GM12878 (cell line): ENCODE results near the gene KCTD17. TPM values are rescaled to one million over a fixed set of nuclear protein-coding genes. Genes with fewer than 3 reads are reported as not detected.

Experiments
- ATAC-seq: fragments of 200-7000 bp; cut with Tn5 transposase; 3 replicates; pipeline ENCODE4 v1.9.1; 2020; ENCODE audit warnings: mild to moderate bottlenecking, moderate library complexity
- BruUV-seq: library from RNA; stranded (reverse); fragments of 400-500 nt; replicated peaks from 2 replicates; lab custom pipeline; 2021; lab: Mats Ljungman, UMichigan
- CTCF ChIA-PET: fragments of 300-600 bp; sonication (Branson Sonifier 250); formaldehyde crosslinking; extraction: SDS; loops from one replicate; lab custom pipeline; 2021; ENCODE audit warnings: inconsistent platforms; lab: Yijun Ruan, JAX
- POLR2A ChIA-PET: fragments of 350-600 bp; formaldehyde crosslinking; extraction: SDS; loops from one replicate; lab custom pipeline; 2021; ENCODE audit warnings: inconsistent platforms; lab: Charles Lee
- RAD21 ChIA-PET: fragments of 300-600 bp; sonication (Branson Sonifier 250); formaldehyde crosslinking; loops from one replicate; lab custom pipeline; 2023; ENCODE audit warnings: antibody characterized with exemption; ENCODE audit not compliant: unreplicated experiment; lab: Charles Lee
- SMC1A ChIA-PET: fragments of 300-600 bp; sonication (Branson Sonifier 250); formaldehyde crosslinking; loops from one replicate; lab custom pipeline; 2023; ENCODE audit not compliant: unreplicated experiment, uncharacterized antibody; lab: Charles Lee
- DNase-seq: peaks from one replicate; pipeline ENCODE4 v3.0.0-alpha.2; 2011; ENCODE audit warnings: low read depth, low spot score
- FAIRE-seq: peaks from 3 replicates; lab custom pipeline; 2011; peaks lifted over from hg19 to GRCh38; lab: Jason Lieb, UNC
- H2AFZ ChIP-seq: 2 replicates; pipeline ENCODE4 v1.6.0; 2011; ENCODE audit warnings: low read depth, low read length, control low read depth; ENCODE audit not compliant: control insufficient read depth
- H3K27ac ChIP-seq: 2 replicates; pipeline ENCODE4 v1.5.1; 2011; ENCODE audit warnings: control low read depth; ENCODE audit not compliant: control insufficient read depth, insufficient read depth
- H3K27me3 ChIP-seq, 2 experiments: replicated peaks in 1 of 2; 2 replicates each; pipeline versions ENCODE4 v1.6.0 to v1.6.1; 2011; ENCODE audit warnings: low read length in 1 of 2; ENCODE audit not compliant: control insufficient read depth in 2 of 2, insufficient read depth in 2 of 2
- H3K36me3 ChIP-seq, 2 experiments: 2 replicates each; pipeline ENCODE4 v1.5.1; 2011; ENCODE audit warnings: low read length in 1 of 2; ENCODE audit not compliant: control insufficient read depth in 2 of 2, insufficient read depth in 2 of 2
- H3K4me1 ChIP-seq: 2 replicates; pipeline ENCODE4 v1.6.1; 2011; ENCODE audit warnings: mild to moderate bottlenecking, low read length, moderate library complexity, mixed read lengths; ENCODE audit not compliant: control insufficient read depth, insufficient read depth
- H3K4me2 ChIP-seq: 2 replicates; pipeline ENCODE4 v1.6.0; 2011; ENCODE audit warnings: control low read depth; ENCODE audit not compliant: control insufficient read depth, insufficient read depth
- H3K4me3 ChIP-seq: fragments of 200-600 bp; sonication (generic); 2 replicates; pipeline ENCODE4 v1.5.1; 2016
- H3K79me2 ChIP-seq: 2 replicates; pipeline ENCODE4 v1.6.0; 2011; ENCODE audit warnings: low read length; ENCODE audit not compliant: control insufficient read depth, insufficient read depth
- H3K9ac ChIP-seq: 2 replicates; pipeline ENCODE4 v1.8.0; 2011; ENCODE audit warnings: low read length, control low read depth, mixed read lengths; ENCODE audit not compliant: control insufficient read depth, insufficient read depth
- H3K9me3 ChIP-seq: replicated peaks from 3 replicates; pipeline ENCODE4 v1.5.1; 2011; ENCODE audit warnings: mild to moderate bottlenecking, low read length; ENCODE audit not compliant: control insufficient read depth, insufficient read depth
- H4K20me1 ChIP-seq: 2 replicates; pipeline ENCODE4 v1.6.0; 2011; ENCODE audit not compliant: control insufficient read depth, insufficient read depth
- EED ChIP-seq: sonication (generic); IDR thresholded peaks from 2 replicates; pipeline ENCODE4 v1.6.1; 2016; ENCODE audit warnings: antibody characterized with exemption, low read depth
- FOXK2 ChIP-seq: fragments of 450-650 bp; IDR thresholded peaks from 2 replicates; pipeline ENCODE4 v1.6.1; 2017; ENCODE audit warnings: mild to moderate bottlenecking, moderate library complexity
- LARP7 ChIP-seq: fragments of 450-650 bp; IDR thresholded peaks from 2 replicates; pipeline ENCODE4 v1.6.1; 2017; ENCODE audit warnings: mild to moderate bottlenecking
- NFXL1 ChIP-seq: fragments of 450-650 bp; IDR thresholded peaks from 2 replicates; pipeline ENCODE4 v1.6.1; 2017; ENCODE audit warnings: antibody characterized with exemption, mild to moderate bottlenecking, borderline replicate concordance
- NR2C2 ChIP-seq: IDR thresholded peaks from 2 replicates; pipeline ENCODE4 v1.6.1; 2011; ENCODE audit warnings: borderline replicate concordance, low read depth; ENCODE audit not compliant: control insufficient read depth, insufficient read length
- SREBF1 ChIP-seq: IDR thresholded peaks from 2 replicates; pipeline ENCODE4 v1.6.1; 2012; ENCODE audit warnings: mild to moderate bottlenecking, low read length
- TCF7 ChIP-seq: IDR thresholded peaks from 2 replicates; pipeline ENCODE4 v1.6.1; 2014; ENCODE audit warnings: antibody characterized with exemption, borderline replicate concordance
- WRNIP1 ChIP-seq: IDR thresholded peaks from 2 replicates; pipeline ENCODE4 v1.6.1; 2011; ENCODE audit warnings: low read depth, low read length, improper control_type of control experiment, borderline replicate concordance
- YY1 ChIP-seq: IDR thresholded peaks from 2 replicates; pipeline ENCODE4 v1.6.1; 2011; ENCODE audit warnings: low read depth, mild to moderate bottlenecking, low read length
- ZBED1 ChIP-seq: IDR thresholded peaks from 2 replicates; pipeline ENCODE4 v1.6.1; 2016; ENCODE audit warnings: borderline replicate concordance
- ZBTB40 ChIP-seq: fragments of 450-650 bp; IDR thresholded peaks from 2 replicates; pipeline ENCODE4 v1.6.1; 2016; ENCODE audit warnings: mild to moderate bottlenecking, moderate library complexity, borderline replicate concordance
- WGBS: methylation state at CpG from one replicate; pipeline ENCODE4 v1.1.6; 2016; ENCODE audit warnings: low lambda C conversion rate; ENCODE audit not compliant: insufficient replicate concordance, insufficient coverage; ENCODE audit errors: missing lambda C conversion rate; 5-methylcytosine and 5-hydroxymethylcytosine counted together
- in situ Hi-C: fragments of 300-500 bp; cut with MboI; formaldehyde crosslinking; loops from 9 replicates; pipeline ENCODE4 v1.14.3; 2018; ENCODE audit warnings: mixed read lengths
- intact Hi-C: fragments of 100-400 bp; cut with micrococcal nuclease; formaldehyde crosslinking; loops from one replicate; pipeline ENCODE4 v1.14.2; 2022; ENCODE audit not compliant: unreplicated experiment
- polyA plus RNA-seq, 11 experiments: library from polyadenylated mRNA; depleted of rRNA in 4 of 11; unstranded in 6 of 11; stranded (reverse) in 5 of 11; fragments of >200 nt; fragmentation: Nextera tagmentation in 4 of 11; fragmentation: Illumina TruSeq in 1 of 11; extraction: Ambion mirVana in 4 of 11; extraction: Trizol in 1 of 11; gene quantifications; 1 replicate in 1 of 11; 2 replicates in 10 of 11; pipeline versions ENCODE4 v1.2.1 to v1.2.3, GENCODE V29; 2011 to 2016; ENCODE audit warnings: inconsistent platforms in 2 of 11, missing spikeins in 2 of 11, low read depth in 1 of 11
- total RNA-seq, 4 experiments: library from RNA; depleted of rRNA in 3 of 4; stranded (reverse); fragments of >200 nt in 3 of 4; fragmentation: Illumina TruSeq in 1 of 4; extraction: Trizol in 1 of 4; gene quantifications; 2 replicates each; pipeline versions ENCODE4 v1.2.1 to v1.2.3, GENCODE V29; 2013 to 2021
- TF ChIP-seq, protein P1 (sequence below): fragments of 450-650 bp; IDR thresholded peaks from 2 replicates; pipeline ENCODE4 v1.6.1; 2017; ENCODE audit warnings: borderline replicate concordance
- TF ChIP-seq, protein P2 (sequence below): IDR thresholded peaks from 2 replicates; pipeline ENCODE4 v1.6.1; 2011; ENCODE audit warnings: borderline replicate concordance, low read depth, mild to moderate bottlenecking, moderate library complexity, mixed read lengths, low read length; ENCODE audit not compliant: insufficient read depth; ENCODE audit errors: extremely low read length

KCTD17 gene
- total and polyA plus RNA-seq, 10 of the 15 experiments (the other 5 are each of a cell fraction or from before 2014, with no cell fraction given), result 0.16 to 18.4 (median 10.1) TPM; not detected in 1

DNA sequence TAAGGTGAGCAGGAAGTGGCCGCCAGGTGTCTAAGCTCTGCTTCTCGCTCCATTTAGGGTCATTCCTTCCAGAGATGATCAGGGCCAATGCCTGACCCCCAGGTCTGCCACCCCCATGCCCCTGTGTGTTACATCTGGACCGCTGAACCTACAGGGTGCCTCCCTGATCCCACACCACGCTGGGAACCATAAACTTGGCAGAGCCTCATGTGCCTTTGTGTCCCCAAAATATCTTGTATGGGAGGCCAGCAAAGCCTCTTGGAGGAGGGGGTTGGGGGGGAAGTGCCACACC is 36.0 kb upstream of the KCTD17 start:
- in situ Hi-C loops, result no loop called here
- H3K9ac ChIP-seq, result no peak overlapping the region

GRCh38 chr22:37016134-37016910 is 35.2 kb upstream of the KCTD17 start:
- no TSS peak for BruUV-seq
- H3K4me1 ChIP-seq, result peaks cover 2% of the 10 kb centered on the region; the same call in 1 of the 2 replicates
- SMC1A ChIA-PET, result interaction anchor here (1.2 kb wide), 1 partner anchor 27 kb away, joined by 4 read pairs; no protein-coding TSS in a partner anchor
- H3K27me3 ChIP-seq, result no peaks in the 10 kb centered on the region
- H3K9me3 ChIP-seq, result no peaks in the 10 kb centered on the region
- no peak for FAIRE-seq
- in situ Hi-C loops, result no loop called here
- no peak for ATAC-seq
- no peaks in the 10 kb centered on the region for H4K20me1 ChIP-seq
- H3K36me3 ChIP-seq, result no peaks in the 10 kb centered on the region
- H3K4me3 ChIP-seq, result no peak overlapping the region
- RAD21 ChIA-PET, result no interaction called here
- CTCF ChIA-PET, result interaction anchor here (1.1 to 1.8 kb wide), 5 partner anchors 9 to 39 kb away, joined by 3 to 4 read pairs (median 4); no protein-coding TSS in a partner anchor
- no peak overlapping the region for H3K27ac ChIP-seq
- DNase-seq, result no peak
- 80% methylated on average over 14 of the region's 14 CpGs for WGBS
- H3K79me2 ChIP-seq, result peaks cover 2% of the 10 kb centered on the region; the same call in 1 of the 2 replicates
- POLR2A ChIA-PET, result no interaction called here
- H2AFZ ChIP-seq, result no peak overlapping the region
- no peak for TF ChIP-seq SREBF1
- TF ChIP-seq, protein P1, sequence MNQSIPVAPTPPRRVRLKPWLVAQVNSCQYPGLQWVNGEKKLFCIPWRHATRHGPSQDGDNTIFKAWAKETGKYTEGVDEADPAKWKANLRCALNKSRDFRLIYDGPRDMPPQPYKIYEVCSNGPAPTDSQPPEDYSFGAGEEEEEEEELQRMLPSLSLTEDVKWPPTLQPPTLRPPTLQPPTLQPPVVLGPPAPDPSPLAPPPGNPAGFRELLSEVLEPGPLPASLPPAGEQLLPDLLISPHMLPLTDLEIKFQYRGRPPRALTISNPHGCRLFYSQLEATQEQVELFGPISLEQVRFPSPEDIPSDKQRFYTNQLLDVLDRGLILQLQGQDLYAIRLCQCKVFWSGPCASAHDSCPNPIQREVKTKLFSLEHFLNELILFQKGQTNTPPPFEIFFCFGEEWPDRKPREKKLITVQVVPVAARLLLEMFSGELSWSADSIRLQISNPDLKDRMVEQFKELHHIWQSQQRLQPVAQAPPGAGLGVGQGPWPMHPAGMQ, result no peak
- TF ChIP-seq, protein P2, sequence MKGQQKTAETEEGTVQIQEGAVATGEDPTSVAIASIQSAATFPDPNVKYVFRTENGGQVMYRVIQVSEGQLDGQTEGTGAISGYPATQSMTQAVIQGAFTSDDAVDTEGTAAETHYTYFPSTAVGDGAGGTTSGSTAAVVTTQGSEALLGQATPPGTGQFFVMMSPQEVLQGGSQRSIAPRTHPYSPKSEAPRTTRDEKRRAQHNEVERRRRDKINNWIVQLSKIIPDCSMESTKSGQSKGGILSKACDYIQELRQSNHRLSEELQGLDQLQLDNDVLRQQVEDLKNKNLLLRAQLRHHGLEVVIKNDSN, result no peak
- no peak for TF ChIP-seq YY1
- TF ChIP-seq ZBTB40, result no peak
- TF ChIP-seq, all 136 proteins: peak for 0
- intact Hi-C loops, result no loop called here
- H3K9ac ChIP-seq, result no peak overlapping the region
- H3K4me2 ChIP-seq, result no peak overlapping the region

More for the DNA sequence above, 36.0 kb upstream of the KCTD17 start:
- no peak overlapping the region for H3K4me2 ChIP-seq
- intact Hi-C loops, result no loop called here
- H3K79me2 ChIP-seq, result peaks cover 2% of the 10 kb centered on the region; the same call in 1 of the 2 replicates
- ChIA-PET RAD21 (no interaction called here), SMC1A (interaction anchor here (1.2 kb wide), 1 partner anchor 28 kb away, joined by 4 read pairs; no protein-coding TSS in a partner anchor), POLR2A (no interaction called here), CTCF (interaction anchor here (1.6 kb wide), 1 partner anchor 38 kb away, joined by 3 read pairs; no protein-coding TSS in a partner anchor)
- ATAC-seq, result no peak
- no peak overlapping the region for H3K27ac ChIP-seq
- no peaks in the 10 kb centered on the region for H3K9me3 ChIP-seq
- H3K27me3 ChIP-seq, result no peaks in the 10 kb centered on the region
- WGBS, result 54% methylated on average over 4 of the region's 4 CpGs
- no peak for TF ChIP-seq NR2C2
- TF ChIP-seq FOXK2, result no peak
- TF ChIP-seq ZBED1, result no peak
- no peak for TF ChIP-seq NFXL1
- no peak for TF ChIP-seq WRNIP1
- no peak for TF ChIP-seq EED
- no peak for TF ChIP-seq TCF7
- no peak for TF ChIP-seq LARP7
- no peak for FAIRE-seq
- H3K4me1 ChIP-seq, result peaks cover 2% of the 10 kb centered on the region; the same call in 1 of the 2 replicates
- H3K4me3 ChIP-seq, result no peak overlapping the region
- no peak overlapping the region for H2AFZ ChIP-seq
- H4K20me1 ChIP-seq, result no peaks in the 10 kb centered on the region
- BruUV-seq, result no TSS peak
- H3K36me3 ChIP-seq, result no peaks in the 10 kb centered on the region
- DNase-seq, result no peak
